ENCODE measurements around the gene GUK1.

DNA sequence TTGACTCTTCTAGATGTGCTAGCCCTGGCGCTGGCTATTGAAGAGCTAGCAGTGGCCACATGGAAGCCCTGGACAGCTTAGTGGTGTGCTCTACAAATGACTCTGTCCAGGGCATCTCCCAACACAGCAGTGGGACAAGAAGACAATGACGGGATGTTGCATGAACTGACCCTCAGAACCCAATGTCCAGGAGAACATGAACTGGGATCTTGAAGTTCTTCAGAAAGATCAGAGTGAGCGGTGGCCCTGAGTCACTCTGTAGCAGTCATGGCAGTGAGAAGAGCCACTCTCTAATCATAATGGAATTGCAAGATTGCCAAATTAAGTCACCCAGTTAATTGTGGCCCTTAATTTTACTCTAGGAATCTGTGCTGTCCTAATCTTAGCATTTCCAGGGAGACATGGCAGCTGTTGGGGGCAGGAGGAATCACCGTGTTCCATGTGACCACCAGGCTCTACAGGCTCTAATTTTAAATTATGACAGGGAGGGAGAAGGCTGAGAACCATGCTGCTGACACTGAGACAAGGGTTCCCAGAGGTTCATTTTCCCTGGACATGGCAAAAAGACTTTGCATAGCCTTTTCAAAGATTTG, 57.6 kb downstream of the GUK1 start:
- TF ChIP-seq, protein P1, sequence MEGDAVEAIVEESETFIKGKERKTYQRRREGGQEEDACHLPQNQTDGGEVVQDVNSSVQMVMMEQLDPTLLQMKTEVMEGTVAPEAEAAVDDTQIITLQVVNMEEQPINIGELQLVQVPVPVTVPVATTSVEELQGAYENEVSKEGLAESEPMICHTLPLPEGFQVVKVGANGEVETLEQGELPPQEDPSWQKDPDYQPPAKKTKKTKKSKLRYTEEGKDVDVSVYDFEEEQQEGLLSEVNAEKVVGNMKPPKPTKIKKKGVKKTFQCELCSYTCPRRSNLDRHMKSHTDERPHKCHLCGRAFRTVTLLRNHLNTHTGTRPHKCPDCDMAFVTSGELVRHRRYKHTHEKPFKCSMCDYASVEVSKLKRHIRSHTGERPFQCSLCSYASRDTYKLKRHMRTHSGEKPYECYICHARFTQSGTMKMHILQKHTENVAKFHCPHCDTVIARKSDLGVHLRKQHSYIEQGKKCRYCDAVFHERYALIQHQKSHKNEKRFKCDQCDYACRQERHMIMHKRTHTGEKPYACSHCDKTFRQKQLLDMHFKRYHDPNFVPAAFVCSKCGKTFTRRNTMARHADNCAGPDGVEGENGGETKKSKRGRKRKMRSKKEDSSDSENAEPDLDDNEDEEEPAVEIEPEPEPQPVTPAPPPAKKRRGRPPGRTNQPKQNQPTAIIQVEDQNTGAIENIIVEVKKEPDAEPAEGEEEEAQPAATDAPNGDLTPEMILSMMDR (IDR thresholded peaks at IDR 0.05; ENCODE audit: low read length) = no peak
- TF ChIP-seq EZH2 (optimal IDR thresholded peaks at IDR 0.05; ENCODE audit: low read depth, low read length) = no peak
